K562 (cell line): ENCODE measurements around the gene GPR4. TPM values are rescaled to one million over a fixed set of nuclear protein-coding genes. Genes with fewer than 3 reads are reported as not detected.
A peak's percentile ranks its signal among the peaks of the same experiment; 100 is the strongest.

ENCODE experiments used
- AFF4 ChIP-seq: sonication (generic); formaldehyde crosslinking; IDR thresholded peaks from 2 replicates; pipeline ENCODE4 v1.8.0; 2023; ENCODE audit warnings: mild to moderate bottlenecking, missing genetic modification reagents
- CBFB ChIP-seq: sonication (generic); formaldehyde crosslinking; IDR thresholded peaks from 2 replicates; pipeline ENCODE4 v1.4.0; 2020; ENCODE audit warnings: mild to moderate bottlenecking, missing genetic modification reagents
- CGGBP1 ChIP-seq: fragments of 250-450 bp; sonication (Bioruptor Pico); IDR thresholded peaks from 2 replicates; pipeline ENCODE4 v1.9.0; 2021; ENCODE audit warnings: mild to moderate bottlenecking
- GMEB1 ChIP-seq: fragments of 250-450 bp; sonication (Bioruptor Pico); IDR thresholded peaks from 2 replicates; pipeline ENCODE4 v1.4.0; 2020; ENCODE audit warnings: mild to moderate bottlenecking
- KDM5B ChIP-seq: fragments of 200-600 bp; sonication (generic); IDR thresholded peaks from 2 replicates; pipeline ENCODE4 v1.6.1; 2012; ENCODE audit warnings: low read depth, mild to moderate bottlenecking, moderate library complexity, low read length, control low read depth, inconsistent platforms; ENCODE audit not compliant: insufficient replicate concordance
- MAX ChIP-seq: sonication (generic); formaldehyde crosslinking; IDR thresholded peaks from 2 replicates; pipeline ENCODE4 v1.9.0; 2022; ENCODE audit warnings: mild to moderate bottlenecking, missing genetic modification reagents
- MBD1 ChIP-seq: fragments of 250-450 bp; sonication (Bioruptor Pico); IDR thresholded peaks from 2 replicates; pipeline ENCODE4 v1.8.0; 2022; ENCODE audit warnings: inconsistent platforms
- MCM3 ChIP-seq: fragments of 450-650 bp; IDR thresholded peaks from 2 replicates; pipeline ENCODE4 v1.6.1; 2016
- NCOA2 ChIP-seq, 2 experiments: fragments of 450-650 bp; IDR thresholded peaks; 2 replicates each; pipeline ENCODE4 v1.6.1; 2018; ENCODE audit warnings: mild to moderate bottlenecking in 2 of 2, moderate library complexity in 1 of 2; ENCODE audit not compliant: partially characterized antibody in 2 of 2
- PCBP2 ChIP-seq: fragments of 200-400 bp; formaldehyde crosslinking; IDR thresholded peaks from 2 replicates; pipeline ENCODE4 v1.6.1; 2018; ENCODE audit warnings: low read length, low read depth, mild to moderate bottlenecking, moderate library complexity; ENCODE audit not compliant: poor library complexity, severe bottlenecking
- PHF8 ChIP-seq: fragments of 200-600 bp; sonication (generic); IDR thresholded peaks from 2 replicates; pipeline ENCODE4 v1.6.1; 2012; ENCODE audit warnings: mixed run types, mild to moderate bottlenecking, inconsistent platforms, low read length, moderate library complexity, borderline replicate concordance
- POLR3A ChIP-seq: IDR thresholded peaks from 2 replicates; pipeline ENCODE4 v1.6.1; 2011; ENCODE audit warnings: borderline replicate concordance, mild to moderate bottlenecking, moderate library complexity; ENCODE audit not compliant: insufficient read length, insufficient read depth; ENCODE audit errors: extremely low read depth
- SAFB ChIP-seq: fragments of 200-400 bp; formaldehyde crosslinking; IDR thresholded peaks from 2 replicates; pipeline ENCODE4 v1.6.1; 2017; ENCODE audit warnings: low read depth, low read length, borderline replicate concordance
- SREBF1 ChIP-seq: fragments of 150-350 bp; IDR thresholded peaks from 2 replicates; pipeline ENCODE4 v1.6.1; 2014; ENCODE audit warnings: antibody characterized with exemption, low read depth, low read length, borderline replicate concordance
- TEAD1 ChIP-seq, 2 experiments: fragments of 450-650 bp in 1 of 2; sonication (generic) in 1 of 2; formaldehyde crosslinking; IDR thresholded peaks; 2 replicates each; pipeline versions ENCODE4 v1.4.0 to v1.8.0; 2020 to 2022; ENCODE audit warnings: mild to moderate bottlenecking in 2 of 2, missing genetic modification reagents in 1 of 2
- VEZF1 ChIP-seq: fragments of 200-800 bp; sonication (Bioruptor generic); IDR thresholded peaks from 2 replicates; pipeline ENCODE4 v1.6.1; 2017; ENCODE audit warnings: missing genetic modification characterization, missing compliant biosample characterization
- polyA plus RNA-seq, 8 experiments: library from polyadenylated mRNA; depleted of rRNA in 4 of 8; stranded (reverse) in 5 of 8; unstranded in 3 of 8; fragments of >200 nt; fragmentation: Nextera tagmentation in 2 of 8; fragmentation: Illumina TruSeq in 1 of 8; extraction: Ambion mirVana in 2 of 8; extraction: Trizol in 1 of 8; gene quantifications; 2 replicates each; pipeline versions ENCODE4 v1.2.1 to v1.2.3, GENCODE V29; 2011 to 2014; ENCODE audit warnings: inconsistent platforms in 1 of 8, missing spikeins in 1 of 8
- total RNA-seq, 7 experiments: library from RNA; depleted of rRNA in 6 of 7; stranded (reverse); fragments of >200 nt in 6 of 7; fragmentation: Illumina TruSeq in 2 of 7; extraction: Trizol in 2 of 7; gene quantifications; 2 replicates each; pipeline versions ENCODE4 v1.2.1 to v1.2.3, GENCODE V29; 2011 to 2021; ENCODE audit warnings: low replicate concordance in 1 of 7

The GPR4 gene
- total and polyA plus RNA-seq, 9 of the 15 experiments (the other 6 are each of a cell fraction or from before 2014, with no cell fraction given), result 0.03 to 0.09 (median 0.04) TPM; not detected in 5

GRCh38 chr19:45643024-45643926 is 41.3 kb upstream of the GPR4 start (continued):
- TF ChIP-seq AFF4 (CRISPR knock-in tag) (no peak; the same call in 1 of the 2 replicates), MAX (0 out of 2 replicates have a peak, but pooled peaks have one; percentile 6), SREBF1 (no peak), MBD1 (no peak), VEZF1 (CRISPR knock-in tag) (peak; percentile 73), CGGBP1 (CRISPR knock-in tag) (no peak), POLR3A (peak; percentile 3), CBFB (CRISPR knock-in tag) (no peak), PCBP2 (no peak), PHF8 (peak; percentile 25; the same call in 1 of the 2 replicates), NCOA2 (IDR thresholded peaks at IDR 0.05; ENCODE audit: partially characterized antibody in 2 of 2) (no peak), KDM5B (peak; percentile 27), MCM3 (no peak), SAFB (no peak), GMEB1 (CRISPR knock-in tag) (no peak), TEAD1 (CRISPR knock-in tag; IDR thresholded peaks at IDR 0.05) (no peak)
